Prostate gland (tissue), 2 donors: ENCODE data around the gene EEFSEC. TPM values are rescaled to one million over a fixed set of nuclear protein-coding genes. Genes with fewer than 3 reads are reported as not detected.

ENCODE experiments used
- DNase-seq: peaks from one replicate; pipeline ENCODE4 v3.0.0-alpha.2; 2019; ENCODE audit warnings: low spot score
- H3K27ac ChIP-seq, 2 donors: fragments of 200-600 bp; sonication (generic); 2 replicates each; pipeline ENCODE4 v1.5.1; 2017 to 2019
- H3K27me3 ChIP-seq: fragments of 200-600 bp; sonication (generic); replicated peaks from 2 replicates; pipeline ENCODE4 v1.5.1; 2019; ENCODE audit not compliant: insufficient read depth
- H3K36me3 ChIP-seq, 2 donors: fragments of 200-600 bp; sonication (generic); 1 replicate in 1 of 2; 2 replicates in 1 of 2; pipeline versions ENCODE4 v1.5.1 to v1.8.1; 2017 to 2019
- H3K4me1 ChIP-seq: fragments of 200-600 bp; sonication (generic); replicated peaks from 2 replicates; pipeline ENCODE4 v1.5.1; 2019
- H3K4me3 ChIP-seq, 2 donors: fragments of 200-600 bp; sonication (generic); 2 replicates each; pipeline ENCODE4 v1.5.1; 2017 to 2019
- H3K9me3 ChIP-seq: fragments of 200-600 bp; sonication (generic); 2 replicates; pipeline ENCODE4 v1.5.1; 2017
- CTCF ChIP-seq, 4 experiments: fragments of 200-600 bp in 2 of 4; fragments of 450-650 bp in 2 of 4; sonication (generic) in 2 of 4; IDR thresholded peaks; 1 replicate in 3 of 4; 2 replicates in 1 of 4; pipeline ENCODE4 v1.5.1; 2016 to 2019; ENCODE audit warnings: antibody characterized with exemption in 4 of 4, mild to moderate bottlenecking in 2 of 4, moderate library complexity in 2 of 4
- POLR2A ChIP-seq: fragments of 450-650 bp; IDR thresholded peaks from one replicate; pipeline ENCODE4 v1.6.1; 2016; ENCODE audit warnings: antibody characterized with exemption, mild to moderate bottlenecking
- POLR2AphosphoS5 ChIP-seq: sonication (generic); formaldehyde crosslinking; IDR thresholded peaks from one replicate; pipeline ENCODE4 v1.6.1; 2017; ENCODE audit warnings: antibody characterized with exemption
- WGBS: methylation state at CpG from one replicate; pipeline ENCODE4 v1.1.5; 2018; 5-methylcytosine and 5-hydroxymethylcytosine counted together
- intact Hi-C: fragments of 100-400 bp; cut with DNase I; formaldehyde crosslinking; loops from one replicate; pipeline ENCODE4 v1.14.2; 2022
- total RNA-seq, 2 donors: library from RNA; depleted of rRNA; stranded (reverse); fragments of >200 nt; gene quantifications; one replicate each; pipeline ENCODE4 v1.1.0, GENCODE V29; 2016

Gene EEFSEC
- total RNA-seq, 2 donors from 2014 or later = 24.7 to 26.1 TPM

- Histone ChIP-seq H3K4me3 (no peak overlapping the region), H3K9me3 (no peaks in the 10 kb centered on the region), H3K4me1 (no peaks in the 10 kb centered on the region), H3K27ac (no peak overlapping the region), H3K27me3 (no peaks in the 10 kb centered on the region), H3K36me3 (no peaks in the 10 kb centered on the region)
- WGBS = 75% methylated on average over 6 of the region's 6 CpGs
- no peak for TF ChIP-seq CTCF (IDR thresholded peaks at IDR 0.05)
- no peak for TF ChIP-seq POLR2A
- TF ChIP-seq POLR2AphosphoS5 = no peak
- no peak for DNase-seq
- intact Hi-C loops = no loop called here
These were observed 23.1 kb downstream of the EEFSEC start for GRCh38 chr3:128176276-128176833.

- Histone ChIP-seq H3K9me3 (no peaks in the 10 kb centered on the region), H3K27me3 (no peaks in the 10 kb centered on the region), H3K4me3 (no peak overlapping the region), H3K4me1 (no peaks in the 10 kb centered on the region), H3K27ac (no peak overlapping the region), H3K36me3 (no peaks in the 10 kb centered on the region)
- 58% methylated on average over 2 of the region's 2 CpGs for WGBS
- intact Hi-C loops = loop anchor here (2.0 kb wide), 1 partner anchor 313 kb away; no protein-coding TSS in a partner anchor
- no peak for DNase-seq
- TF ChIP-seq CTCF (IDR thresholded peaks at IDR 0.05) = no peak
- no peak for TF ChIP-seq POLR2AphosphoS5
These were observed 24.6 kb downstream of the EEFSEC start for GRCh38 chr3:128177865-128178264.

- 49% methylated on average over 4 of the region's 4 CpGs for WGBS
- H3K4me3 ChIP-seq = no peak overlapping the region
These were observed 25.7 kb downstream of the EEFSEC start for GRCh38 chr3:128178782-128179483.

GRCh38 chr3:128179484-128179819 lies 26.2 kb downstream of the EEFSEC start:
- H3K36me3 ChIP-seq = no peaks in the 10 kb centered on the region
- no peak overlapping the region for H3K4me3 ChIP-seq
- no peaks in the 10 kb centered on the region for H3K27me3 ChIP-seq
- DNase-seq = no peak
- TF ChIP-seq POLR2A = no peak
- no peak for TF ChIP-seq CTCF (IDR thresholded peaks at IDR 0.05)
- no peak for TF ChIP-seq POLR2AphosphoS5
- H3K4me1 ChIP-seq = no peaks in the 10 kb centered on the region
- H3K27ac ChIP-seq = no peak overlapping the region
- WGBS = 66% methylated on average over 7 of the region's 7 CpGs
- intact Hi-C loops = loop anchor here (2.0 kb wide), 1 partner anchor 311 kb away; no protein-coding TSS in a partner anchor
- H3K9me3 ChIP-seq = no peaks in the 10 kb centered on the region

More at GRCh38 chr3:128178782-128179483, 25.7 kb downstream of the EEFSEC start:
- no peaks in the 10 kb centered on the region for H3K27me3 ChIP-seq
- H3K4me1 ChIP-seq = no peaks in the 10 kb centered on the region
- H3K36me3 ChIP-seq = no peaks in the 10 kb centered on the region
- H3K9me3 ChIP-seq = no peaks in the 10 kb centered on the region
- no peak overlapping the region for H3K27ac ChIP-seq
- TF ChIP-seq CTCF (IDR thresholded peaks at IDR 0.05) (no peak), POLR2AphosphoS5 (no peak), POLR2A (no peak)
- no peak for DNase-seq
- intact Hi-C loops = loop anchor here (2.0 kb wide), 1 partner anchor 312 kb away; no protein-coding TSS in a partner anchor

- TF ChIP-seq POLR2A (no peak), CTCF (IDR thresholded peaks at IDR 0.05) (no peak), POLR2AphosphoS5 (no peak)
- no peaks in the 10 kb centered on the region for H3K4me1 ChIP-seq
- no peak overlapping the region for H3K4me3 ChIP-seq
- intact Hi-C loops = loop anchor here (5.0 kb wide), 1 partner anchor 242 kb away; no protein-coding TSS in a partner anchor
- 57% methylated on average over 2 of the region's 2 CpGs for WGBS
- DNase-seq = no peak
- no peaks in the 10 kb centered on the region for H3K36me3 ChIP-seq
- no peaks in the 10 kb centered on the region for H3K9me3 ChIP-seq
- H3K27ac ChIP-seq = no peak overlapping the region
- H3K27me3 ChIP-seq = no peaks in the 10 kb centered on the region
These were observed 27.2 kb downstream of the EEFSEC start for GRCh38 chr3:128180436-128180835.
